Muscle of leg (tissue), 16 donors: ENCODE results near the gene ELK3. TPM values are rescaled to one million over a fixed set of nuclear protein-coding genes. Genes with fewer than 3 reads are reported as not detected.

Experiments used
- DNase-seq: peaks from one replicate; pipeline ENCODE4 v3.0.0; 2013
- H3K27ac ChIP-seq: one replicate; pipeline ENCODE4 v1.5.1; 2013; ENCODE audit warnings: mild to moderate bottlenecking, low read length, control low read depth
- H3K27me3 ChIP-seq: one replicate; pipeline ENCODE4 v1.6.1; 2013; ENCODE audit warnings: low read length; ENCODE audit not compliant: control insufficient read depth, insufficient read depth
- H3K36me3 ChIP-seq: one replicate; pipeline ENCODE4 v1.6.1; 2013; ENCODE audit warnings: low read length; ENCODE audit not compliant: control insufficient read depth, insufficient read depth
- H3K4me1 ChIP-seq: one replicate; pipeline ENCODE4 v1.6.1; 2013; ENCODE audit warnings: low read length; ENCODE audit not compliant: control insufficient read depth, insufficient read depth
- H3K4me3 ChIP-seq: one replicate; pipeline ENCODE4 v1.5.1; 2013; ENCODE audit warnings: low read length, control low read depth
- H3K9me3 ChIP-seq: replicated peaks from 2 replicates; pipeline ENCODE4 v1.6.1; 2013; ENCODE audit warnings: low read depth, low read length; ENCODE audit not compliant: control insufficient read depth
- WGBS: methylation state at CpG from one replicate; pipeline ENCODE4 v1.1.5; 2013; ENCODE audit warnings: missing lambda C conversion rate; ENCODE audit not compliant: insufficient coverage; 5-methylcytosine and 5-hydroxymethylcytosine counted together
- long read RNA-seq, 11 donors: transcript quantifications; one replicate each; lab custom pipeline, GENCODE V29; 2026
- polyA plus RNA-seq, 8 donors: library from polyadenylated mRNA; unstranded; fragments of 120-200 nt; gene quantifications; one replicate each; pipeline versions ENCODE4 v1.2.1 to v1.2.3, GENCODE V29; 2013; ENCODE audit warnings: inconsistent platforms in 1 of 8, low replicate concordance in 1 of 8; ENCODE audit not compliant: insufficient read length in 8 of 8, insufficient read depth in 1 of 8
- total RNA-seq: library from RNA; stranded (reverse); fragments of 120-200 nt; gene quantifications from one replicate; pipeline ENCODE4 v1.2.4, GENCODE V29; 2013

The ELK3 gene
- total RNA-seq = 19.8 TPM
- polyA plus RNA-seq = 10 to 100 TPM; 29.2 to 55.5 (median 40.9) TPM
- long read RNA-seq, donor 1, full-length matches to known transcripts = 2 of 7 reads
- long read RNA-seq, donor 1, partial matches to known transcripts = 5 of 7 reads
- long read RNA-seq, donor 1, other reads (novel, unspliced or antisense) = 0 of 7 reads
- long read RNA-seq, donor 2, full-length matches to known transcripts = 1 of 1 reads
- long read RNA-seq, donor 2, partial matches to known transcripts = 0 of 1 reads
- long read RNA-seq, donor 2, other reads (novel, unspliced or antisense) = 0 of 1 reads
- long read RNA-seq, donor 3, full-length matches to known transcripts = 10 of 22 reads
- long read RNA-seq, donor 3, partial matches to known transcripts = 12 of 22 reads
- long read RNA-seq, donor 3, other reads (novel, unspliced or antisense) = 0 of 22 reads
- long read RNA-seq, donor 4, full-length matches to known transcripts = 4 of 9 reads
- long read RNA-seq, donor 4, partial matches to known transcripts = 5 of 9 reads
- long read RNA-seq, donor 4, other reads (novel, unspliced or antisense) = 0 of 9 reads
- long read RNA-seq, donor 5, full-length matches to known transcripts = 8 of 30 reads
- long read RNA-seq, donor 5, partial matches to known transcripts = 22 of 30 reads
- long read RNA-seq, donor 5, other reads (novel, unspliced or antisense) = 0 of 30 reads
- long read RNA-seq, donor 6, full-length matches to known transcripts = 6 of 32 reads
- long read RNA-seq, donor 6, partial matches to known transcripts = 26 of 32 reads
- long read RNA-seq, donor 6, other reads (novel, unspliced or antisense) = 0 of 32 reads
- long read RNA-seq, donor 7, full-length matches to known transcripts = 8 of 13 reads
- long read RNA-seq, donor 7, partial matches to known transcripts = 5 of 13 reads
- long read RNA-seq, donor 7, other reads (novel, unspliced or antisense) = 0 of 13 reads
- long read RNA-seq, donor 8, full-length matches to known transcripts = 5 of 11 reads
- long read RNA-seq, donor 8, partial matches to known transcripts = 6 of 11 reads
- long read RNA-seq, donor 8, other reads (novel, unspliced or antisense) = 0 of 11 reads
- long read RNA-seq, donor 9, full-length matches to known transcripts = 6 of 6 reads
- long read RNA-seq, donor 9, partial matches to known transcripts = 0 of 6 reads
- long read RNA-seq, donor 9, other reads (novel, unspliced or antisense) = 0 of 6 reads
- long read RNA-seq, donor 10, full-length matches to known transcripts = 7 of 23 reads
- long read RNA-seq, donor 10, partial matches to known transcripts = 16 of 23 reads
- long read RNA-seq, donor 10, other reads (novel, unspliced or antisense) = 0 of 23 reads
- long read RNA-seq, donor 11, full-length matches to known transcripts = 5 of 13 reads
- long read RNA-seq, donor 11, partial matches to known transcripts = 8 of 13 reads
- long read RNA-seq, donor 11, other reads (novel, unspliced or antisense) = 0 of 13 reads

DNA sequence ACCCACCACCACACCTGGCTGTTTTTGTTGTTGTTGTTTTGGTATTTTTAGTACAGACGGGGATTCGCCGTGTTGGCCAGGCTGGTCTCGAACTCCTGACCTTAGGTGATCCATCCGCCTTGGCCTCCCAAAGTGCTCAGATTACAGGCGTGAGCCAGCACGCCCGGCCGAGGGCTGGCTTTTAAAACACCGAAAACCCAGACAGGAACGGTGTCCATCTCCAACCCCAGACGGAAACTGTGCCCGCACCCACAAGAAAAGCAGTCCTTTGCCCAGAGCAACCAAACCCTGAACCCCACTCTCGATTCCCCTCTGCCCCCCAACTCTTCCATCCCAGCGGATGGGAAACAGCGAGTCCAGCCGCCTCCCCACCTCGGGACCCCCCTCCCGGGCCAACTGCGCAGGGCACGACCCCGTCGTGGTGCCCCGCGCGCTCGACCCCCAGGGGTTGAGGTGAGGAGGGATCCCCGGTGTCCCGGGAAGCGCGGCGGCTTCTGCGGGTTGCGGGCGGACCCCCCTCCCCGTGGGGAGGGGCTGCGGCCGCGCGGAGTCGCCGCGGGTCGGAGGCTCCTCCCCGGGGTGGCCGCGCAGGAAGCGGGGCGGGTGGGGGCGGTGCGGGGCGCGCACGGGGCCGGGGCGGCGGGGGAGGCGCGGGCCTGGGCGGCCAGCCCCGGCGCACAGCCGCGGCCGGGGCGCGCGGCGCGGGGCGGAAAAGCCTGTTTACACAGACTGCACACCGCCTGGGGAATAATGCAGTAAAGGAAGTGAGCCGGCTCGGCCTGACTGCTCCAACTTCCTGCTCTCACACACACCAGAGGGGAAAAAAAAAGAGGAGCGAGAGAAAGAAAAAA is at the start of gene ELK3:
TSS of gene ELK3 (plus strand) at position 651 of the 851 bp plus-strand sequence.
- Histone ChIP-seq H3K4me1 (peaks cover 17% of the 10 kb centered on the region), H3K36me3 (no peaks in the 10 kb centered on the region), H3K27me3 (peaks cover 5% of the 10 kb centered on the region), H3K4me3 (peak within 1 kb of the TSS; percentile 84), H3K27ac (peak within 1 kb of the TSS; percentile 85), H3K9me3 (no peaks in the 10 kb centered on the region)
- peak; percentile 90 for DNase-seq
- 2% methylated on average over 43 of the region's 75 CpGs for WGBS

DNA sequence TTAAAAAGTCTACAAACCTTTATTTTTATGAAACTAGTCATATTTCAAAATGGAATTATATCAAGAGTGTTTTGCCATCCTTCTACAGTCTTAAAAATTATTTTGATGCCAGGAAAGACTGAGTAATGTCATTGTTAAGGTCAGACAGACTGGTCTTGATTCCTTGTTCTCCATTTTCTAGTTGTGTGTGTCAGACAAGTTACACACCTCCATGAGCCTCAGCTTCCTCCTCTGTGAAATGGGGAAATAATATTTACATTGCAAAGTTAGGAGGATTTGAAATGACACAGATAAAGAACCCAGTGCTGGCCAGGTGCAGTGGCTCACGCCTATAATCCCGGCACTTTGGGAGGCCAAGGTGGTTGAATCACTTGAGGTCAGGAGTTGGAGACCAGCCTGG is 47.4 kb upstream of the ELK3 start:
- no peak overlapping the region for H3K27ac ChIP-seq
- H3K27me3 ChIP-seq = no peaks in the 10 kb centered on the region
- H3K4me3 ChIP-seq = no peak overlapping the region
- H3K9me3 ChIP-seq = no peaks in the 10 kb centered on the region
- DNase-seq = no peak
- WGBS = no CpG with 5 or more reads among the region's 2 CpGs
- H3K36me3 ChIP-seq = no peaks in the 10 kb centered on the region
- H3K4me1 ChIP-seq = no peaks in the 10 kb centered on the region

DNA sequence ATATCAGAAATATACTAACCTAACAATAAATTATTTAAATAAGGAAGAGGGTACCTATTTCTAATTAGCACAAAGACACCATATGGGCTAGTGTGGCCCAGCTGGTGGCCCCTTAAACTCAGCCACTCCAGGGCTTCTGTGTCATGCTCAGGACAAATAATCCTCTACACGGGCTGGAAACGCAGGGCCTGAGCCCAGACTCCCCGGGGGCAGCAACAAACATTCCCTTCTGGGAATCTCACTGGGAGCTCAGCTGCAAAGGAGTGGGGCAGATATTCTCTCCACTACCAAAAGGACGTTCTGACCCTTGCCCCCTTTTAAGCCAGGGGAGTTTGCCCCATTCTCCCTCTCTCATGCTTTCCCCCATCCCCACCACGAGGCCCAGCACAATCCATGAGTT is 43.7 kb upstream of the ELK3 start:
- 48% methylated on average over 4 of the region's 5 CpGs for WGBS

DNA sequence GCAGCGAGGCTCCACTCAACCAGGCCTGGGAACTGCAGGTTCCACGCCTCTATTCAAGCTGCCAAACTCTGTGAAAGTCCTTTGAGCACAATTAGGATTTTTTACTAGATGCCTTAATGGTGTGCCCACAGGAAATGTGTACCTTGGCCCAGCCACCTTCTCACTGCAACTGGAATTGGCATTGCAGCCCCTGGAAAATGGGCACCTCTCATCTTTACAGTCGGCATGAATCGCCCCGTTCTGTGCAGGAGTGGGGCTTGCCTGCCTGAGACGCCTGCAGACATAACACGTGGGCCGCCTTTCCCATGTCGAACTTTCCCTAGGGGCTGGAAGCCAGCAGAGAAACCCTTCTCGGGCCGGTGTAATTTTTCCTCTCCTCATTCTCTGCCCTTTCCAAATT is 42.0 kb upstream of the ELK3 start:
- 52% methylated on average over 8 of the region's 11 CpGs for WGBS
- no peaks in the 10 kb centered on the region for H3K27me3 ChIP-seq
- no peaks in the 10 kb centered on the region for H3K4me1 ChIP-seq
- H3K36me3 ChIP-seq = no peaks in the 10 kb centered on the region
- no peak overlapping the region for H3K27ac ChIP-seq
- H3K9me3 ChIP-seq = no peaks in the 10 kb centered on the region
- DNase-seq = no peak
- H3K4me3 ChIP-seq = no peak overlapping the region

More for the DNA sequence above, 43.7 kb upstream of the ELK3 start:
- Histone ChIP-seq H3K36me3 (no peaks in the 10 kb centered on the region), H3K9me3 (no peaks in the 10 kb centered on the region), H3K27me3 (no peaks in the 10 kb centered on the region), H3K4me1 (no peaks in the 10 kb centered on the region), H3K4me3 (no peak overlapping the region), H3K27ac (no peak overlapping the region)
- no peak for DNase-seq

DNA sequence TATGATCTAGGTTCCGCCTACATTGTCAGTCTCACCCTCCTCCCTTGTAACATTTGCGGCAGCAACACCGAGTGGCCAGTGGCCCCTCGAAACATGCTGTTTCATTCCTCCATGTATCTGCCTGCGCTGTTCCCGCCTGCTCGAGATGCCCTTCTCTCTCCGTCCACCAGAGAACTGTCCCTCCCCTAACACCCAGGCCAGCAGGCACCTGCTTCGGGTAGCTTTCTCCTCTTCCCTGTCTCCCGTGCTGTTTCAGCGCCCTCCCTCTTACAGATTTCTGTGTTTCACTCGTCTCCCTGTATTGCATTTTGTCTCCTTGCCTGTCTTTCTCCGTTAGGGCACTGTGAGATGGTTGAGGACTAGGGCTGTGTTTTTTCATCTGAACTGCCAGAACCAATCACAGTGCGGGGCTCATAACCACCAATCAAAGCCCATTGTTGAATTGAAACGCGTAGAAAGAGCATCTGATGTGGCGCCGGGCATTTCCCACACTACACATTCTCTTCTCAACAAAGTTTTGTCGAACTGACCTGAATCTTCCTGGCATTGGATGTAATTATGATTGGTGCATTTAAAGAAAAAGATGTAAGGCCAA is 40.9 kb upstream of the ELK3 start:
- Histone ChIP-seq H3K9me3 (no peaks in the 10 kb centered on the region), H3K27ac (no peak overlapping the region), H3K27me3 (no peaks in the 10 kb centered on the region), H3K4me3 (no peak overlapping the region), H3K4me1 (no peaks in the 10 kb centered on the region), H3K36me3 (no peaks in the 10 kb centered on the region)
- no peak for DNase-seq
- 71% methylated on average over 10 of the region's 19 CpGs for whole genome bisulfite sequencing

DNA sequence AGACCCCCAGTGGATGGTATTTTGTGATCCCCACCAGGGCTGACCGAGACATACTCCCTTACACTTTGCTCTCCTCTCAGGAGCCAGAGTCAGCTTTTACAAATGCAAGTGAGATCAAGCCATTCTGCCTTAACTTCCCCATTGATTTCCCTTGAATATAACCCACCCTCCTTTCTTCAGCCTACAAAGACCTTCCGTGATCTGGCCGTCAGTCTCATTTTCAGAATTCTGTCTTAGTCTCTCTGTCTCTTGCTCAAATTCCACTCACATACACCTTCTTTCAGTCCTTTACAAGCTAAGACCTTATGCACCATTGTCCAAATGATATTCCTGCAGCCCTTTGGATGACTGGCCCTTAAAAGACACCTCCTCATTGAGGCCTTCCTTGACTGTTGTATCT is 39.0 kb upstream of the ELK3 start:
- WGBS = 92% methylated on average over 3 of the region's 3 CpGs
- Histone ChIP-seq H3K36me3 (no peaks in the 10 kb centered on the region), H3K4me3 (no peak overlapping the region), H3K27me3 (no peaks in the 10 kb centered on the region), H3K4me1 (no peaks in the 10 kb centered on the region), H3K9me3 (no peaks in the 10 kb centered on the region), H3K27ac (no peak overlapping the region)
- no peak for DNase-seq

DNA sequence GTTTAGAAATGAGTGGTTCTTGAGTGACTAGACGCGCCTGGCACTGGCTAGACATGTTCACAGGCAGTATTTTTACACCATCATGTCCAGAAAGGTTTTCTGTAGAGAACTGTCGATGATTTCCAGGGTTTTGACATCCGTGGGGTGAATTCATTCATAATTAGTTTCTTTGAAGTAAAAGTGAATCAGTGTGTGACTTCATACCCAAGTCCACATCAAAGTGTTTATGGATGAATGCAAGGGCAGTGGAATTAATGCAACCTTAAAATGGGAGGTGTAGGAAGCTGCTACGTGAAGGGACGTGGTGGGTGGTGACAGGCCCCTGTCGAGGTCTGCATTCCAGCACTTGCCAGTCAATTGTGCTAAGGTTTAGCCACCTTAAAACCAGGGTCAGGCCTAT is 38.4 kb upstream of the ELK3 start:
- Histone ChIP-seq H3K4me3 (no peak overlapping the region), H3K27ac (no peak overlapping the region), H3K27me3 (no peaks in the 10 kb centered on the region), H3K36me3 (no peaks in the 10 kb centered on the region), H3K4me1 (no peaks in the 10 kb centered on the region), H3K9me3 (no peaks in the 10 kb centered on the region)
- WGBS = 60% methylated on average over 1 of the region's 7 CpGs
- DNase-seq = no peak

DNA sequence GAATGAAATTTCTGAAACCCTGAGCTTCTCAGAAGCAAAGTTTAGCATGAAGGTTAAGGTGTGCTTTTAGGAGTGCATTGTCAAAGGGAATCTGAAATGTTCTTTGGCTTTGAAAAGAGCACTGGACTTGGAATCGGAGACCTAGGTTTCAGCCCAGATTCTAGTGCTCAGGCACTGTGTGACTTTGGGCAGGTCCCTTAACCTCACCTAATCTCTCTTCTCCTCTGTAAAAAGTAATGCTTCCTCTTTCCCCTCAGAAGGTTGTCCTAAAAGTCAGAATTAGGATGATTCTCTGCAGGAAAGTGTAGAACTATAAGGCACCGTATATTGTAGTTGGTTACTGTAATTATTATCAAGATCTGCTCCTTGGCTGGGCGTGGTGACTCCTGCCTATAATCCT is 38.0 kb upstream of the ELK3 start:
- no CpG with 5 or more reads among the region's 3 CpGs for WGBS
- Histone ChIP-seq H3K36me3 (no peaks in the 10 kb centered on the region), H3K27me3 (no peaks in the 10 kb centered on the region), H3K27ac (no peak overlapping the region), H3K4me1 (no peaks in the 10 kb centered on the region), H3K9me3 (no peaks in the 10 kb centered on the region), H3K4me3 (no peak overlapping the region)
- DNase-seq = no peak

DNA sequence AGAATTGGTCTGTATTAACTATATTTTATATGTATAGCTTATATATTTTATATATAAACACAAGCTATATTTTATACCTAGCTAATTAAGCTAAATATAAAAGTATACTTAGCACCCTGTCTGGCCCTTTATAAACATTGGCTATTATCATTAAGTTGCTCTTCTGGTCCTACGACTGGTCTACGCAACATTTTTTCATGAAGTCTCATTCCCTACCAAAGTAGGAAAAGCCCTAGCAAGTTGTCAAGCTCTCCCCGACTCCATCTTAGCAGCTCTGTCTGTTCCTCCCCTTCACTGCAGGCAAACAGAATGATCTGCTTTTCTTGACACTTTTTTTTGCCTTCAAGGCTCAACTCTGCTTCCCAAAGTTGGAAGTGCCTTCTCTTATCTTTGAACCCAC is 36.7 kb upstream of the ELK3 start:
- Histone ChIP-seq H3K4me1 (no peaks in the 10 kb centered on the region), H3K27me3 (no peaks in the 10 kb centered on the region), H3K27ac (no peak overlapping the region), H3K9me3 (no peaks in the 10 kb centered on the region), H3K4me3 (no peak overlapping the region), H3K36me3 (no peaks in the 10 kb centered on the region)
- no peak for DNase-seq
- 92% methylated on average over 3 of the region's 3 CpGs for WGBS
